ENCODE results near the gene ARHGEF16.

Gene ARHGEF16

DNA sequence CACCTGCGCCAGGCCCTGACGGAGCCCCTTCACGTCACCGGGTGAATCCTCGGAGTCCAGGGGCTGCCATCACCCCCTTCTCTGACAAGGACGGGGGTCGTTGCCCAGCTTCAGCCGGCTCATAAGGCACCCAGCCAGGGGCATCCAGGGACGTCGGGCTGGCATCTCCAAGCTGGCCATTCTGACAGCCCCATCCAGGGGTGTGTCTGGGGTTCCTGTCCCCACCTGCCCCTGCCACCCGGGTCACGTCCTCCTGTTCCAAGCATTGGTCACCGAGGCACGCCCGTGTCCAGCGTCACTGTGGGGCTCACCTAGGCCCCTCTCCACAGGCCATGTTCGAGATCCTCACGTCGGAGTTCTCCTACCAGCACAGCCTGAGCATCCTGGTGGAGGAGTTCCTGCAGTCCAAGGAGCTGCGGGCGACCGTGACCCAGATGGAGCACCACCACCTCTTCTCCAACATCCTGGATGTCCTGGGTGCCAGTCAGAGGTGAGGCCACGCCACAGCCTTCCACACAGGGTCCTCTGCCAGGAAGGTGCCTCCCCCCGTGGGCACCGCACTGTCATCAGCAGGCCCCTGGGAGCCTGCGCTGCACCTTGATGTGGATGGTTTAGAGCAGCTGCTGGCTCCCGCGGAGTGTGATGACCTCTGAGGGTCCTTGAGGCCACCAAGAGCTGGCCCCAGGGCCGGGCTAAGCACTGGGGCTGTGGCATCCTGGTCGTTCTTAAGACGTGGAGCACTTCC is 14.8 kb downstream of the ARHGEF16 start:
- DNase-seq, result no peak

DNA sequence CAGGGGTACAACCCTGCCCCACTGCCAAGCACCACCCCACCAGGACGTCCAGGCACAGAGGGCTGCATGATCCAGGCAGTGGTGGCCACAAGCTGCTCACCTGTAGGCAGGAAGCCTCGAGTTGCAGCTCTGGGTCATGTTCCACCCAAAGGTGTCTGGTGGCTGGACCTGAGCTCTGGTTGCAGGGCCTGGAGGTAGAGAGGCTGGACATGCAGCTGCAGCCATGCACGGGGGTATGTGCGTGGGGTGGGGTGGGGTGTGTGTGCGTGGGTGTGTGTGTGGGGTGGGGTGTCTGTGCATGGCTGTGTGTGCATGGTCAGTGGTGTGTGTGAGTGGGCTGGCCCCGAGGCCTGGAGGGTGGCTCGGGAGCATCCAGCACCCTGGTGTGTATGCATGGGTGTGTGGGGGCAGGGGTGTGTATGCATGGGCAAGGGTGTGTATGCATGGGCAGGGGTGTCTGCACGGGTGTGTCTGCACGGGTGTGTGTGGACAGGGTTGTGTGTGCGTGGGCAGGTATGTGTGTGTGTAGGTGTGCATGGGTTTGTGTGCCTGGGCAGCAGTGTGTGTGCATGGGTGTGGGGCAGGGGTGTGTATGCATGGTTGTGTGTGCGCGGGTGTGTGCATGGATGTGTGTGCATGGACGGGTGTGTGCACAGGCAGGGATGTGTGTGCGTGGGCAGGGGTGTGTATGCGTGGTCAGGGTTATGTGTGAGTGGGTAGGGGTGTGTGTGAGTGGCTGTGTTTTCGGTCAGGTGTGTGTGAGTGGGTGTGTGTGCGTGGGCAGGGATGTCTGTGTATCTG is 15.6 kb downstream of the ARHGEF16 start:
- no peak for DNase-seq

DNA sequence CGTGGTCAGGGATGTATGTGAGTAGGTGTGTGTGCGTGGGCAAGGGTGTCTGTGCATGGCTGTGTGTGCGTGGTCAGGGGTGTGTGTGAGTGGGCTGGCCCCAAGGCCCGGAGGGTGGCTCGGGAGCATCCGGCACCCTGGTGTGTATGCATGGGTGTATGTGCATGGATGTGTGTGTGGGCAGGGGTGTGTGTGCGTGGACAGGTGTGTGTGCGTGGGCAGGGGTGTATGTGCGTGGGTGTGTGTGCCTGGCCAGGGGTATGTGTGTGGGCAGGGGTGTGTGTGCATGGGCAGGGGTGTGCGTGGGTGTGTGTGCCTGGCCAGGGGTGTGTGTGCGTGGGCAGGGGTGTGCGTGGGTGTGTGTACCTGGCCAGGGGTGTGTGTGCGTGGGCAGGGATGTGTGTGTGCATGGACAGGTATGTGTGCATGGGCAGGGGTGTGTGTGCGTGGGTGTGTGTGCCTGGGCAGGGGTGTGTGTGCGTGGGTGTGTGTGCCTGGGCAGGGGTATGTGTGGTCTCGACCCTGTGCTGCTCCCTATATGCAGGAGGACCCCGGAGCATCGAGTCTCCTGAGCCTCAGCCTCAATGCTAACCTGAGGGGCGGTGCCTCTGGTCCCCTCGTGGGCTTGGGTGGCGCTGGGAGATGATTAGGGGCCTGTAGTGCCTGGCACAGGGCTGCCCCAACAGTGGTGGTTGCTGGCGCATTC is 16.3 kb downstream of the ARHGEF16 start:
- DNase-seq, result no peak

GRCh38 chr1:3471356-3472087 is 17.1 kb downstream of the ARHGEF16 start:
- DNase-seq, result no peak

- no peak for DNase-seq
Measured at GRCh38 chr1:3472088-3472850, 17.8 kb downstream of the ARHGEF16 start.

DNA sequence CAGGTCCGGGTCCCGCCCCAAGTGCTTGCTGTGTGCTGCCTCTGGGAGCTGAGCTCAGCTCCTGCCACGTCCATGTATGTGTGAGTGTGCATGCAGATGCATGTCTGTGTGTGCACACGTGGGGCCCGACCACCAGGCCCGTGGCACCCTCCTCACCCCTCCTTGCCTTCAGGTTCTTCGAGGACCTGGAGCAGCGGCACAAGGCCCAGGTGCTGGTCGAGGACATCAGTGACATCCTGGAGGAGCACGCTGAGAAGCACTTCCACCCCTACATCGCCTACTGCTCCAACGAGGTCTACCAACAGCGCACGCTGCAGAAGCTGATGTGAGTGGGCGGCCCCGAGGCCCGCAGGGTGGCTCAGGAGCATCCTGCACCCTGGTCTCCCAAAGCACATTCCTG is 18.4 kb downstream of the ARHGEF16 start:
- DNase-seq, result no peak

DNA sequence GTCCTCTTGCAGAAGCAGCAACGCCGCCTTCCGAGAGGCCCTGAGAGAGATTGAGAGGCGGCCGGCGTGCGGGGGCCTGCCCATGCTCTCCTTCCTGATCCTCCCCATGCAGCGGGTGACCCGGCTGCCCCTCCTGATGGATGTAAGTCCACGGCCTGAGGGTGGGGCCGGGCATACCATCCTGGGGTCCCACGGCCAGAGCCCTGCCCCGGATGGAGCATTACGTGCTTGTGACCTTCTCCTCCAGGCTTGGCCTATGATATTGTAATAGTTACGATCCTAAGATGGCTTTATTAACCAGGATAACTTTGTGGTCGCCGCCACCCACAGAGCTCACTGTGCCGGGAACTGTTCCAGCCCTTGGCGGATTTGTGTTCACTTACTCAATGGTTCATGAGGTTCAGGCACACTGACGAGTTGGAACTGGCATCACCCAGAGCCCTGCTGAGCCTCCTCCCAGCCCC is 18.9 kb downstream of the ARHGEF16 start:
- DNase-seq, result no peak

DNA sequence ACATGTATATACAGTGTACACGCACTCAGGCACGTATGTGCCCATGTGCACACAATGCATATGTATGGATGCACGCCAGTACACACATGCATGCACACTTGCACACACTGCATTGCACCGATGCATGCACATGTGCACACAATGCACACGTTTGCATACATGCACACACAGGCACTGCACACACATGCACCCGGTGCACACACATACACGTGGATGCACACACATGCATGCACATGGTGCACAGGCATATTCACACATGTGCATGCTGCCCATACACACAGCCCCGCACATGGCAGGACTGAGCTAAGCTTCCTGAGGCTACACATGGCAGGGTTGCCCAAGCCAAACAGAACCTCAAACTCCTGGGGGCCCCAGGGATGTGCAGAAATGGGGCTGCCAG is 19.6 kb downstream of the ARHGEF16 start:
- DNase-seq, result no peak

DNA sequence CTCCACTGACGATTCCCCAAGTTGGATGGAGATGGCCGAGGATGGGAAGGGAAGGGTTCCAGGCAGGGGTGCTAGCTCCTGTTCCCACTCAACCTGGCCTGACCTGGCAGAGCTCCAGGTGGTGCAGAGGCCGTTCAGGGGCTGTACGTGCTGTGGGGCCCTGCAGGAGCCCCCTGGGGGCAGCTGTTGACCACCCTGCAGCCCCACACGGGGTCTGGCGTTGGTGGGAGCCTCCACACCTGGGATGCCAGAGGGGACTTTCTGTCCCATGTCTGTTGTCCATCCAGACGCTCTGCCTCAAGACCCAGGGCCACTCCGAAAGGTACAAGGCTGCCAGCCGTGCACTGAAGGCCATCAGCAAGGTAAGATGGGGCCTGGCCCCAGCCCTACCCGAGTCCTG is 20.0 kb downstream of the ARHGEF16 start:
- DNase-seq, result no peak

GRCh38 chr1:3475839-3476573 is 21.5 kb downstream of the ARHGEF16 start:
- no peak for DNase-seq

DNA sequence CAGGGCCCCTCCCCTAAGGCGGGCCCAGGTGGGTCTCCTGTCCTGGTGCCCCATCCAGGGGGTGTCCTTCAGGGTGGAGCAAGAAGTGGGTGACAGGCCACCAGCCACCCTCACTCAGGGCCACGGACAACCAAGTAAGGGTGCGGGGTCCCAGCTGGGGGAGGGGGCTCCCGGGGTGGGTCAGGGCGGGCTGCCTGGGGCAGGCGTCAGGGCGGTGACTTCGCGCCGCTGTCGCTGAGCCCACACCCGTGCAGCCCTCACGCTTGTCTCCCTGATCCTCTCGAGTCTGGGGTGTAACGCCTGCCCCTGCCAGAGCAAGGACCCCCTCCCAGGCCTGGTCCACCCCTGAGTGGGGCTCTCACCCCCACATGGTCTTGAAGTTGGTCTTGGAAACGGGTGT is 22.2 kb downstream of the ARHGEF16 start:
- no peak for DNase-seq

GRCh38 chr1:3477241-3477995 is 23.0 kb downstream of the ARHGEF16 start:
- no peak for DNase-seq

DNA sequence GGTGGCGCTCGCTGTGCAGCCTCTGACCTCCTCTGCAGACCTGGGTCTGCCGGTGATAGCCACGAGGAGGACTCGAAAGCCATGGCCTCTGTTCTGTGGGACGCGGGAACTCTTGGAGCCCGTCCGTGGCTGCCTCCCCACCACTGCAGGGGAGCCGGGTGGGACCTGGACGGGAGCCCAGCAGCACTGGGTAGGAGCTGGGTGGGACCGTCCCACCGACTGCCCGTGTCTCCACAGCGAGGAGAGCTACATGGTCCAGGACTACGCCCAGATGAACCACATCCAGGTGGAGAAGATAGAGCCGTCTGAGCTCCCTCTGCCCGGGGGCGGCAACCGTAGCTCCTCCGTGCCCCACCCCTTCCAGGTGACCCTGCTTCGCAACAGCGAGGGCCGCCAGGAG is 23.7 kb downstream of the ARHGEF16 start:
- no peak for DNase-seq

- no peak for DNase-seq
Measured at GRCh38 chr1:3479511-3480368, 25.3 kb downstream of the ARHGEF16 start.

- DNase-seq, result no peak
Measured at GRCh38 chr1:3480369-3480719, 25.9 kb downstream of the ARHGEF16 start.

DNA sequence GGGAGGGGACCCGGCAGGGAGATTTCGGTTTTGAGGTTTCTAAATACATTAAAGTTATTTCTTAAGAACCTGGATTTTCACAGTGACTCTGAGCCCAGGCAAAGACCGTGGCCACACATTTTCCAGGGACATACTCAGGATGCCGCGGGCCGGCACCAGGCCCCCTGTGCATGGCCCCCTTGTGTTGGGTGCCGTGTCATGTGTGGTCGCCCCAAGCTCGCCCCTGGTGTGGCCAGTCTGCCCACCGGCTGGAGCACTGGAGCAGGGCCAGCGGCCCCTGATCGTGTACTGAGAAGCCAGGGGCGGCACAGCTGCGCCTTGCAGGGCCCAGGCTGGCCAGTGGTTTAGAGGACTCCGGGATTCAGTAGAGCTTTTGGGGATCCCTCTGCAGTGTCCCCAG is 26.6 kb downstream of the ARHGEF16 start:
- DNase-seq, result no peak

GRCh38 chr1:3481836-3482375 is 27.4 kb downstream of the ARHGEF16 start:
- DNase-seq, result no peak

GRCh38 chr1:3482378-3482849 is 27.9 kb downstream of the ARHGEF16 start:
- no peak for DNase-seq

- DNase-seq, result no peak
Measured at GRCh38 chr1:3483380-3483779, 28.9 kb downstream of the ARHGEF16 start.

Measured in NCI-H187 (cell line).